SIG-M5 treated with dmso at 0.1 percent for 504 hours (cell line): ENCODE data around the gene LGALS9.
"Not testable (repeated sequence)": the region's sequence is repeated elsewhere in the genome, so short reads cannot be mapped to it uniquely, and the experiment has no call there.

Experiments
- DNase-seq: peaks from one replicate; lab custom pipeline; 2025; ENCODE audit not compliant: unreplicated experiment; lab: John Stamatoyannopoulos, UW

LGALS9 gene

GRCh38 chr17:27627514-27627913 is 3.5 kb upstream of the LGALS9 start:
- no peak for DNase-seq

- no peak for DNase-seq
Observed at GRCh38 chr17:27628376-27628775, 2.6 kb upstream of the LGALS9 start.

GRCh38 chr17:27629260-27629659 is 1.7 kb upstream of the LGALS9 start:
- DNase-seq, result not testable (repeated sequence)

GRCh38 chr17:27631411-27631760 is 398 bp downstream of the LGALS9 start:
- DNase-seq, result peak; percentile 62

GRCh38 chr17:27631897-27632725 is 1.1 kb downstream of the LGALS9 start:
- peak; percentile 29 for DNase-seq

- DNase-seq, result peak; percentile 28
Observed at GRCh38 chr17:27632766-27633165, 1.8 kb downstream of the LGALS9 start.

GRCh38 chr17:27633312-27634025 is 2.5 kb downstream of the LGALS9 start:
- DNase-seq, result peak; percentile 25

- no peak for DNase-seq
Observed at GRCh38 chr17:27634026-27634335, 3.0 kb downstream of the LGALS9 start.

- DNase-seq, result peak; percentile 6
Observed at GRCh38 chr17:27634776-27635175, 3.8 kb downstream of the LGALS9 start.

- peak; percentile 91 for DNase-seq
Observed at GRCh38 chr17:27635275-27635823, 4.4 kb downstream of the LGALS9 start.

GRCh38 chr17:27636005-27636520 is 5.1 kb downstream of the LGALS9 start:
- not testable (repeated sequence) for DNase-seq

GRCh38 chr17:27637818-27638217 is 6.8 kb downstream of the LGALS9 start:
- DNase-seq, result not testable (repeated sequence)

- DNase-seq, result not testable (repeated sequence)
Observed at GRCh38 chr17:27638415-27638914, 7.5 kb downstream of the LGALS9 start.

- DNase-seq, result no peak
Observed at GRCh38 chr17:27640790-27641189, 9.8 kb downstream of the LGALS9 start.

GRCh38 chr17:27644586-27644985 is 13.6 kb downstream of the LGALS9 start:
- DNase-seq, result no peak

GRCh38 chr17:27645621-27646020 is 14.6 kb downstream of the LGALS9 start:
- DNase-seq, result not testable (repeated sequence)

GRCh38 chr17:27646232-27646631 is 15.2 kb downstream of the LGALS9 start:
- DNase-seq, result no peak

- DNase-seq, result no peak
Observed at GRCh38 chr17:27647765-27648164, 16.8 kb downstream of the LGALS9 start.

GRCh38 chr17:27649111-27649571 is 18.2 kb downstream of the LGALS9 start:
- DNase-seq, result not testable (repeated sequence)

- no peak for DNase-seq
Observed at GRCh38 chr17:27649929-27650328, 18.9 kb downstream of the LGALS9 start.

- no peak for DNase-seq
Observed at GRCh38 chr17:27650836-27651235, 19.8 kb downstream of the LGALS9 start.
